Urinary bladder (tissue), 4 donors: Measurements from ENCODE around the gene PRRT3. TPM values are rescaled to one million over a fixed set of nuclear protein-coding genes. Genes with fewer than 3 reads are reported as not detected.
A peak's percentile ranks its signal among the peaks of the same experiment; 100 is the strongest.
"Not testable (repeated sequence)": the region's sequence is repeated elsewhere in the genome, so short reads cannot be mapped to it uniquely, and the experiment has no call there.

Experiments used
- DNase-seq: peaks from one replicate; pipeline ENCODE4 v3.0.0-alpha.2; 2015; ENCODE audit errors: extremely low spot score
- H3K27ac ChIP-seq: one replicate; pipeline ENCODE4 v1.5.1; 2013; ENCODE audit warnings: low read depth, mild to moderate bottlenecking, moderate library complexity
- H3K36me3 ChIP-seq: one replicate; pipeline ENCODE4 v1.6.1; 2013; ENCODE audit warnings: mild to moderate bottlenecking, moderate library complexity; ENCODE audit not compliant: insufficient read depth
- H3K4me1 ChIP-seq: one replicate; pipeline ENCODE4 v1.6.1; 2013; ENCODE audit warnings: mild to moderate bottlenecking, moderate library complexity; ENCODE audit not compliant: insufficient read depth
- H3K4me3 ChIP-seq: one replicate; pipeline ENCODE4 v1.5.1; 2013; ENCODE audit warnings: low read depth, low read length
- WGBS: extraction: QIAGEN DNeasy Blood & Tissue Kit; methylation state at CpG from one replicate; pipeline ENCODE4 v1.1.7; 2013; 5-methylcytosine and 5-hydroxymethylcytosine counted together
- polyA plus RNA-seq: library from polyadenylated mRNA; stranded (reverse); fragments of 200-250 nt; gene quantifications from one replicate; pipeline ENCODE4 v1.2.3, GENCODE V29; 2013
- total RNA-seq: library from RNA; depleted of rRNA; stranded (reverse); fragments of >200 nt; gene quantifications from one replicate; pipeline ENCODE4 v1.2.3, GENCODE V29; 2014
- donor health status: healthy with polysubstance abuse.
- donor health status: healthy.

PRRT3 gene
- total and polyA plus RNA-seq, 2 donors: 0.95 to 2.8 TPM

- DNase-seq: no peak
- Histone ChIP-seq H3K36me3 (no peaks in the 10 kb centered on the region), H3K27ac (no peak overlapping the region), H3K4me1 (no peaks in the 10 kb centered on the region), H3K4me3 (no peak overlapping the region)
- 80% methylated on average over 4 of the region's 4 CpGs for WGBS
These were observed 10.0 kb downstream of the PRRT3 start for GRCh38 chr3:9942164-9942563.

GRCh38 chr3:9940746-9941145 lies 11.5 kb downstream of the PRRT3 start:
- 95% methylated on average over 10 of the region's 10 CpGs for WGBS

GRCh38 chr3:9939906-9940305 lies 12.3 kb downstream of the PRRT3 start:
- not testable (repeated sequence) for H3K4me3 ChIP-seq, H3K4me1 ChIP-seq, H3K36me3 ChIP-seq, H3K27ac ChIP-seq, DNase-seq
- WGBS: 95% methylated on average over 31 of the region's 32 CpGs

More at GRCh38 chr3:9940746-9941145, 11.5 kb downstream of the PRRT3 start:
- H3K4me3 ChIP-seq: no peak overlapping the region
- no peaks in the 10 kb centered on the region for H3K4me1 ChIP-seq
- DNase-seq: no peak
- H3K27ac ChIP-seq: no peak overlapping the region
- H3K36me3 ChIP-seq: no peaks in the 10 kb centered on the region

GRCh38 chr3:9938966-9939365 lies 13.2 kb downstream of the PRRT3 start:
- H3K27ac ChIP-seq: no peak overlapping the region
- no peak overlapping the region for H3K4me3 ChIP-seq
- H3K36me3 ChIP-seq: no peaks in the 10 kb centered on the region
- H3K4me1 ChIP-seq: no peaks in the 10 kb centered on the region
- DNase-seq: no peak
- WGBS: 93% methylated on average over 2 of the region's 2 CpGs

GRCh38 chr3:9937486-9938238 lies 14.5 kb downstream of the PRRT3 start:
- H3K4me3 ChIP-seq: no peak overlapping the region
- no peaks in the 10 kb centered on the region for H3K36me3 ChIP-seq
- DNase-seq: no peak
- no peaks in the 10 kb centered on the region for H3K4me1 ChIP-seq
- 95% methylated on average over 13 of the region's 13 CpGs for WGBS
- H3K27ac ChIP-seq: no peak overlapping the region

- H3K4me3 ChIP-seq: no peak overlapping the region
- DNase-seq: no peak
- 89% methylated on average over 5 of the region's 5 CpGs for WGBS
These were observed 16.2 kb downstream of the PRRT3 start for GRCh38 chr3:9935966-9936510.

GRCh38 chr3:9934993-9935392 lies 17.2 kb downstream of the PRRT3 start:
- Histone ChIP-seq H3K4me1 (no peaks in the 10 kb centered on the region), H3K27ac (no peak overlapping the region), H3K36me3 (peaks cover under 1% of the 10 kb centered on the region), H3K4me3 (no peak overlapping the region)
- WGBS: 67% methylated on average over 4 of the region's 4 CpGs
- DNase-seq: no peak

More at GRCh38 chr3:9935966-9936510, 16.2 kb downstream of the PRRT3 start:
- Histone ChIP-seq H3K36me3 (no peaks in the 10 kb centered on the region), H3K4me1 (no peaks in the 10 kb centered on the region), H3K27ac (no peak overlapping the region)

GRCh38 chr3:9934235-9934621 lies 18.0 kb downstream of the PRRT3 start:
- DNase-seq: no peak
- Histone ChIP-seq H3K36me3 (peaks cover 4% of the 10 kb centered on the region), H3K4me3 (peak overlapping the region; percentile 71), H3K27ac (no peak overlapping the region), H3K4me1 (no peaks in the 10 kb centered on the region)
- WGBS: 15% methylated on average over 11 of the region's 11 CpGs

- Histone ChIP-seq H3K36me3 (peaks cover 4% of the 10 kb centered on the region), H3K27ac (peak within 1 kb of the TSS; percentile 95), H3K4me3 (peak within 1 kb of the TSS; percentile 71), H3K4me1 (no peaks in the 10 kb centered on the region)
- WGBS: under 1% methylated on average over 50 of the region's 50 CpGs
- DNase-seq: peak; percentile 72
These were observed 18.5 kb downstream of the PRRT3 start, which contains the start of gene CRELD1 for GRCh38 chr3:9933561-9934234. CRELD1 (plus strand) TSS chr3:9933834; CDS start chr3:9934439, 605 bp downstream.

- no peaks in the 10 kb centered on the region for H3K4me1 ChIP-seq
- DNase-seq: no peak
- under 1% methylated on average over 77 of the region's 77 CpGs for WGBS
- H3K27ac ChIP-seq: peak overlapping the region; percentile 94
- peak overlapping the region; percentile 56 for H3K4me3 ChIP-seq
- H3K36me3 ChIP-seq: peaks cover 4% of the 10 kb centered on the region
These were observed 19.2 kb downstream of the PRRT3 start for GRCh38 chr3:9932843-9933560.

- no peaks in the 10 kb centered on the region for H3K4me1 ChIP-seq
- no peak for DNase-seq
- 4% methylated on average over 13 of the region's 13 CpGs for WGBS
- H3K4me3 ChIP-seq: peak overlapping the region; percentile 56
- peaks cover 4% of the 10 kb centered on the region for H3K36me3 ChIP-seq
- peak overlapping the region; percentile 94 for H3K27ac ChIP-seq
These were observed 19.7 kb downstream of the PRRT3 start for GRCh38 chr3:9932535-9932842.

- H3K27ac ChIP-seq: no peak overlapping the region
- WGBS: 96% methylated on average over 4 of the region's 4 CpGs
- H3K4me1 ChIP-seq: no peaks in the 10 kb centered on the region
- no peak overlapping the region for H3K4me3 ChIP-seq
- peaks cover 4% of the 10 kb centered on the region for H3K36me3 ChIP-seq
- no peak for DNase-seq
These were observed 21.3 kb downstream of the PRRT3 start for GRCh38 chr3:9930804-9931418.

- no peaks in the 10 kb centered on the region for H3K4me1 ChIP-seq
- H3K27ac ChIP-seq: no peak overlapping the region
- no peak overlapping the region for H3K4me3 ChIP-seq
- H3K36me3 ChIP-seq: peaks cover 4% of the 10 kb centered on the region
- DNase-seq: no peak
- whole genome bisulfite sequencing: 95% methylated on average over 23 of the region's 23 CpGs
These were observed 24.1 kb downstream of the PRRT3 start for GRCh38 chr3:9928158-9928557.
